Ishikawa (cell line): Measurements from ENCODE around the gene TMEM51.

Source experiments
- EP300 ChIP-seq: IDR thresholded peaks from 2 replicates; pipeline ENCODE4 v1.6.1; 2012; ENCODE audit warnings: borderline replicate concordance
- TAF1 ChIP-seq: IDR thresholded peaks from 2 replicates; pipeline ENCODE4 v1.6.1; 2012; ENCODE audit warnings: low read depth, mild to moderate bottlenecking
- TEAD4 ChIP-seq: IDR thresholded peaks from 2 replicates; pipeline ENCODE4 v1.6.1; 2012
- YY1 ChIP-seq: IDR thresholded peaks from 2 replicates; pipeline ENCODE4 v1.6.1; 2012; ENCODE audit warnings: low read depth

GRCh38 chr1:15128520-15129313 is 24.8 kb upstream of the TMEM51 start:
- TF ChIP-seq YY1 = 0 out of 2 replicates have a peak, but pooled peaks have one; percentile 33
- TF ChIP-seq TAF1 = no peak
- TF ChIP-seq TEAD4 = no peak
- no peak for TF ChIP-seq EP300
